GM12878 (cell line): ENCODE measurements around the gene CD3E. TPM values are rescaled to one million over a fixed set of nuclear protein-coding genes. Genes with fewer than 3 reads are reported as not detected.

Experiments used
- ATAC-seq: fragments of 200-7000 bp; cut with Tn5 transposase; 3 replicates; pipeline ENCODE4 v1.9.1; 2020; ENCODE audit warnings: mild to moderate bottlenecking, moderate library complexity
- BruUV-seq: library from RNA; stranded (reverse); fragments of 400-500 nt; replicated peaks from 2 replicates; lab custom pipeline; 2021; lab: Mats Ljungman, UMichigan
- CTCF ChIA-PET: fragments of 300-600 bp; sonication (Branson Sonifier 250); formaldehyde crosslinking; extraction: SDS; loops from one replicate; lab custom pipeline; 2021; ENCODE audit warnings: inconsistent platforms; lab: Yijun Ruan, JAX
- POLR2A ChIA-PET: fragments of 350-600 bp; formaldehyde crosslinking; extraction: SDS; loops from one replicate; lab custom pipeline; 2021; ENCODE audit warnings: inconsistent platforms; lab: Charles Lee
- RAD21 ChIA-PET: fragments of 300-600 bp; sonication (Branson Sonifier 250); formaldehyde crosslinking; loops from one replicate; lab custom pipeline; 2023; ENCODE audit warnings: antibody characterized with exemption; ENCODE audit not compliant: unreplicated experiment; lab: Charles Lee
- SMC1A ChIA-PET: fragments of 300-600 bp; sonication (Branson Sonifier 250); formaldehyde crosslinking; loops from one replicate; lab custom pipeline; 2023; ENCODE audit not compliant: unreplicated experiment, uncharacterized antibody; lab: Charles Lee
- DNase-seq: peaks from one replicate; pipeline ENCODE4 v3.0.0-alpha.2; 2011; ENCODE audit warnings: low read depth, low spot score
- FAIRE-seq: peaks from 3 replicates; lab custom pipeline; 2011; peaks lifted over from hg19 to GRCh38; lab: Jason Lieb, UNC
- H2AFZ ChIP-seq: 2 replicates; pipeline ENCODE4 v1.6.0; 2011; ENCODE audit warnings: low read depth, low read length, control low read depth; ENCODE audit not compliant: control insufficient read depth
- H3K27ac ChIP-seq: 2 replicates; pipeline ENCODE4 v1.5.1; 2011; ENCODE audit warnings: control low read depth; ENCODE audit not compliant: control insufficient read depth, insufficient read depth
- H3K27me3 ChIP-seq, 2 experiments: replicated peaks in 1 of 2; 2 replicates each; pipeline versions ENCODE4 v1.6.0 to v1.6.1; 2011; ENCODE audit warnings: low read length in 1 of 2; ENCODE audit not compliant: control insufficient read depth in 2 of 2, insufficient read depth in 2 of 2
- H3K36me3 ChIP-seq, 2 experiments: 2 replicates each; pipeline ENCODE4 v1.5.1; 2011; ENCODE audit warnings: low read length in 1 of 2; ENCODE audit not compliant: control insufficient read depth in 2 of 2, insufficient read depth in 2 of 2
- H3K4me1 ChIP-seq: 2 replicates; pipeline ENCODE4 v1.6.1; 2011; ENCODE audit warnings: mild to moderate bottlenecking, low read length, moderate library complexity, mixed read lengths; ENCODE audit not compliant: control insufficient read depth, insufficient read depth
- H3K4me2 ChIP-seq: 2 replicates; pipeline ENCODE4 v1.6.0; 2011; ENCODE audit warnings: control low read depth; ENCODE audit not compliant: control insufficient read depth, insufficient read depth
- H3K4me3 ChIP-seq: fragments of 200-600 bp; sonication (generic); 2 replicates; pipeline ENCODE4 v1.5.1; 2016
- H3K79me2 ChIP-seq: 2 replicates; pipeline ENCODE4 v1.6.0; 2011; ENCODE audit warnings: low read length; ENCODE audit not compliant: control insufficient read depth, insufficient read depth
- H3K9ac ChIP-seq: 2 replicates; pipeline ENCODE4 v1.8.0; 2011; ENCODE audit warnings: low read length, control low read depth, mixed read lengths; ENCODE audit not compliant: control insufficient read depth, insufficient read depth
- H3K9me3 ChIP-seq: replicated peaks from 3 replicates; pipeline ENCODE4 v1.5.1; 2011; ENCODE audit warnings: mild to moderate bottlenecking, low read length; ENCODE audit not compliant: control insufficient read depth, insufficient read depth
- H4K20me1 ChIP-seq: 2 replicates; pipeline ENCODE4 v1.6.0; 2011; ENCODE audit not compliant: control insufficient read depth, insufficient read depth
- CHD4 ChIP-seq: fragments of 200-600 bp; sonication (generic); IDR thresholded peaks from 2 replicates; pipeline ENCODE4 v1.6.1; 2016; ENCODE audit warnings: mild to moderate bottlenecking
- FOXM1 ChIP-seq: IDR thresholded peaks from 2 replicates; pipeline ENCODE4 v1.6.1; 2012; ENCODE audit warnings: low read depth, mild to moderate bottlenecking, inconsistent platforms, low read length, moderate library complexity
- HSF1 ChIP-seq: fragments of 150-350 bp; IDR thresholded peaks from 2 replicates; pipeline ENCODE4 v1.6.1; 2014; ENCODE audit warnings: mild to moderate bottlenecking, low read depth, low read length
- KAT2A ChIP-seq: conservative IDR thresholded peaks from 2 replicates; pipeline ENCODE4 v1.6.1; 2011; ENCODE audit warnings: low read depth, low read length; ENCODE audit not compliant: control insufficient read depth
- MYC ChIP-seq: IDR thresholded peaks from 2 replicates; pipeline ENCODE4 v1.6.1; 2011; ENCODE audit warnings: mild to moderate bottlenecking, low read length, moderate library complexity, inconsistent platforms; ENCODE audit not compliant: insufficient read depth, insufficient replicate concordance, insufficient read length, severe bottlenecking
- SMARCA5 ChIP-seq: fragments of 450-650 bp; IDR thresholded peaks from 2 replicates; pipeline ENCODE4 v1.6.1; 2017; ENCODE audit warnings: mild to moderate bottlenecking
- SPI1 ChIP-seq: IDR thresholded peaks from 2 replicates; pipeline ENCODE4 v1.6.1; 2011; ENCODE audit warnings: low read depth, mild to moderate bottlenecking, low read length, moderate library complexity, borderline replicate concordance; ENCODE audit not compliant: insufficient read depth
- ZBTB11 ChIP-seq: fragments of 450-650 bp; formaldehyde crosslinking; IDR thresholded peaks from 2 replicates; pipeline ENCODE4 v1.5.0; 2022; ENCODE audit warnings: mild to moderate bottlenecking, missing genetic modification characterization
- WGBS: methylation state at CpG from one replicate; pipeline ENCODE4 v1.1.6; 2016; ENCODE audit warnings: low lambda C conversion rate; ENCODE audit not compliant: insufficient replicate concordance, insufficient coverage; ENCODE audit errors: missing lambda C conversion rate; 5-methylcytosine and 5-hydroxymethylcytosine counted together
- in situ Hi-C: fragments of 300-500 bp; cut with MboI; formaldehyde crosslinking; loops from 9 replicates; pipeline ENCODE4 v1.14.3; 2018; ENCODE audit warnings: mixed read lengths
- intact Hi-C: fragments of 100-400 bp; cut with micrococcal nuclease; formaldehyde crosslinking; loops from one replicate; pipeline ENCODE4 v1.14.2; 2022; ENCODE audit not compliant: unreplicated experiment
- polyA plus RNA-seq, 11 experiments: library from polyadenylated mRNA; depleted of rRNA in 4 of 11; unstranded in 6 of 11; stranded (reverse) in 5 of 11; fragments of >200 nt; fragmentation: Nextera tagmentation in 4 of 11; fragmentation: Illumina TruSeq in 1 of 11; extraction: Ambion mirVana in 4 of 11; extraction: Trizol in 1 of 11; gene quantifications; 1 replicate in 1 of 11; 2 replicates in 10 of 11; pipeline versions ENCODE4 v1.2.1 to v1.2.3, GENCODE V29; 2011 to 2016; ENCODE audit warnings: inconsistent platforms in 2 of 11, missing spikeins in 2 of 11, low read depth in 1 of 11
- total RNA-seq, 4 experiments: library from RNA; depleted of rRNA in 3 of 4; stranded (reverse); fragments of >200 nt in 3 of 4; fragmentation: Illumina TruSeq in 1 of 4; extraction: Trizol in 1 of 4; gene quantifications; 2 replicates each; pipeline versions ENCODE4 v1.2.1 to v1.2.3, GENCODE V29; 2013 to 2021
- TF ChIP-seq, protein P1 (sequence below), 3 experiments: IDR thresholded peaks in 2 of 3; conservative IDR thresholded peaks in 1 of 3; 2 replicates each; pipeline ENCODE4 v1.5.1; 2011; ENCODE audit warnings: low read depth in 3 of 3, low read length in 3 of 3, mild to moderate bottlenecking in 3 of 3, control low read depth in 2 of 3, moderate library complexity in 2 of 3, inconsistent platforms in 1 of 3, mixed read lengths in 1 of 3; ENCODE audit not compliant: control insufficient read depth in 2 of 3, insufficient read depth in 1 of 3; ENCODE audit errors: extremely low read depth in 1 of 3
- TF ChIP-seq, protein P2 (sequence below): IDR thresholded peaks from 2 replicates; pipeline ENCODE4 v1.6.1; 2011; ENCODE audit warnings: borderline replicate concordance, low read depth, mild to moderate bottlenecking, moderate library complexity, low read length; ENCODE audit not compliant: insufficient read depth, poor library complexity, severe bottlenecking

The CD3E gene
- total and polyA plus RNA-seq, 10 of the 15 experiments (the other 5 are each of a cell fraction or from before 2014, with no cell fraction given): 0.10 to 17.3 (median 3.8) TPM

DNA sequence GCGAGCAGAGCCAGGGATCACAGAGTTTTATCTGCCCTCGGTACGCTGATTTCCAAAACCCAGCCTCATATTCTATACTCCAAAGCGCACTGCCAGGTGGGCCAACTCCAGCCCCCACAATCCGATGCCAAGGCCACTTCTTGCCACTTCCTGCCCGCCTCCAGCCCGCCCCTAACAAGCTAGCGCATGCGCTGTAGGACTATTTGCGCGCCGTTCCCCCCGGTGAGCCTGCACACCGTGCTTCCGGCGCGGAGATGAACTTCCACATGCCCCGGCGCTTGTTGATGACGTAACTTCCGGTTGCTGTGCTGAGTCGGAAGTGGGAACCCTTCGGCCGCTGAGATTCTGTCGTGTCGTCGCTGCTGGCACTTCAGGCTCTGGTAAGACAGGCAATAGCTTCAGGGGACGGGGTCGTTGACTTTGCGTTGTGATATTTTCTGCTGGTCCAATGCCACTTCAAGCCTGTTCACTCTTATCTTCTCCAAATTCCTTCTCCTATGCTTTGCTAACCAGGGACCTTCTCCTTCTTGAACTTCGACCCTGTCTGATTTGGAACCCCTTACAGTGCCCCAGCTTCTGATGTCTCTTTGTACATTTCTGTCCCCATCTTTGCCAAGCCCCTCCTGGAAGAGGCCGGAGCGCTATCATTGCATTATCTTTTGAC, 54.9 kb downstream of the CD3E start, which contains the start of gene UBE4A:
UBE4A (plus strand) TSS at position 306 of the 664 bp plus-strand sequence. CDS start 5,481 bp downstream, outside the sequence.
- ChIA-PET POLR2A (interaction anchor here (1.0 to 1.2 kb wide), 2 partner anchors 14 to 161 kb away, joined by 3 to 8 read pairs; no protein-coding TSS in a partner anchor), CTCF (interaction anchor here (1.0 to 1.4 kb wide), 4 partner anchors 64 to 215 kb away, joined by 3 to 8 read pairs (median 5); no protein-coding TSS in a partner anchor), RAD21 (interaction anchor here (0.9 to 1.2 kb wide), 5 partner anchors 16 to 161 kb away, joined by 3 to 7 read pairs (median 3); partner anchors contain the start of gene MPZL3), SMC1A (interaction anchor here (0.8 to 2.1 kb wide), 9 partner anchors 9 to 217 kb away, joined by 3 to 9 read pairs (median 4); no protein-coding TSS in a partner anchor)
- no peaks in the 10 kb centered on the region for H4K20me1 ChIP-seq
- DNase-seq (peak; percentile 92), FAIRE-seq (peak; percentile 88), ATAC-seq (peak; percentile 97)
- peak within 1 kb of the TSS; percentile 87 for H3K9ac ChIP-seq
- H3K9me3 ChIP-seq: no peaks in the 10 kb centered on the region
- H3K4me2 ChIP-seq: peak within 1 kb of the TSS; percentile 69
- peaks cover 7% of the 10 kb centered on the region; the same call in 1 of the 2 replicates for H3K4me1 ChIP-seq
- H3K27me3 ChIP-seq: no peaks in the 10 kb centered on the region
- 9% methylated on average over 33 of the region's 33 CpGs for WGBS
- intact Hi-C loops (no loop called here), in situ Hi-C loops (no loop called here)
- H3K27ac ChIP-seq: peak within 1 kb of the TSS; percentile 76
- peak within 1 kb of the TSS; percentile 95 for H2AFZ ChIP-seq
- no TSS peak for BruUV-seq
- peak within 1 kb of the TSS; percentile 93 for H3K4me3 ChIP-seq
- no peaks in the 10 kb centered on the region for H3K36me3 ChIP-seq
- peaks cover 30% of the 10 kb centered on the region for H3K79me2 ChIP-seq
- TF ChIP-seq SPI1 (peak; percentile 19; the same call in 1 of the 2 replicates), SMARCA5 (0 out of 2 replicates have a peak, but pooled peaks have one; percentile 37), HSF1 (no peak), KAT2A (no peak), ZBTB11 (CRISPR knock-in tag) (0 out of 2 replicates have a peak, but pooled peaks have one; percentile 40), FOXM1 (no peak), CHD4 (0 out of 2 replicates have a peak, but pooled peaks have one; percentile 92), MYC (peak; percentile 72)
- TF ChIP-seq, protein P1, sequence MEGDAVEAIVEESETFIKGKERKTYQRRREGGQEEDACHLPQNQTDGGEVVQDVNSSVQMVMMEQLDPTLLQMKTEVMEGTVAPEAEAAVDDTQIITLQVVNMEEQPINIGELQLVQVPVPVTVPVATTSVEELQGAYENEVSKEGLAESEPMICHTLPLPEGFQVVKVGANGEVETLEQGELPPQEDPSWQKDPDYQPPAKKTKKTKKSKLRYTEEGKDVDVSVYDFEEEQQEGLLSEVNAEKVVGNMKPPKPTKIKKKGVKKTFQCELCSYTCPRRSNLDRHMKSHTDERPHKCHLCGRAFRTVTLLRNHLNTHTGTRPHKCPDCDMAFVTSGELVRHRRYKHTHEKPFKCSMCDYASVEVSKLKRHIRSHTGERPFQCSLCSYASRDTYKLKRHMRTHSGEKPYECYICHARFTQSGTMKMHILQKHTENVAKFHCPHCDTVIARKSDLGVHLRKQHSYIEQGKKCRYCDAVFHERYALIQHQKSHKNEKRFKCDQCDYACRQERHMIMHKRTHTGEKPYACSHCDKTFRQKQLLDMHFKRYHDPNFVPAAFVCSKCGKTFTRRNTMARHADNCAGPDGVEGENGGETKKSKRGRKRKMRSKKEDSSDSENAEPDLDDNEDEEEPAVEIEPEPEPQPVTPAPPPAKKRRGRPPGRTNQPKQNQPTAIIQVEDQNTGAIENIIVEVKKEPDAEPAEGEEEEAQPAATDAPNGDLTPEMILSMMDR (IDR thresholded peaks at IDR 0.05 in 2 of 3, conservative IDR thresholded peaks at IDR 0.05 in 1 of 3; ENCODE audit: control insufficient read depth in 2 of 3, extremely low read depth in 1 of 3, insufficient read depth in 1 of 3, low read depth in 3 of 3, low read length in 3 of 3): no peak
- TF ChIP-seq, protein P2, sequence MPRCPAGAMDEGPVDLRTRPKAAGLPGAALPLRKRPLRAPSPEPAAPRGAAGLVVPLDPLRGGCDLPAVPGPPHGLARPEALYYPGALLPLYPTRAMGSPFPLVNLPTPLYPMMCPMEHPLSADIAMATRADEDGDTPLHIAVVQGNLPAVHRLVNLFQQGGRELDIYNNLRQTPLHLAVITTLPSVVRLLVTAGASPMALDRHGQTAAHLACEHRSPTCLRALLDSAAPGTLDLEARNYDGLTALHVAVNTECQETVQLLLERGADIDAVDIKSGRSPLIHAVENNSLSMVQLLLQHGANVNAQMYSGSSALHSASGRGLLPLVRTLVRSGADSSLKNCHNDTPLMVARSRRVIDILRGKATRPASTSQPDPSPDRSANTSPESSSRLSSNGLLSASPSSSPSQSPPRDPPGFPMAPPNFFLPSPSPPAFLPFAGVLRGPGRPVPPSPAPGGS: no peak
